Endothelial cell (in vitro differentiated cells): ENCODE measurements around the gene MRPL10. TPM values are rescaled to one million over a fixed set of nuclear protein-coding genes. Genes with fewer than 3 reads are reported as not detected.

Source experiments
- DNase-seq: peaks from one replicate; pipeline ENCODE4 v3.0.0; 2021; ENCODE audit warnings: low spot score
- H3K27ac Mint-ChIP-seq: one replicate; pipeline ENCODE4 v1.8.0; 2021; ENCODE audit warnings: mixed read lengths, inconsistent platforms; ENCODE audit not compliant: unreplicated experiment
- H3K27me3 Mint-ChIP-seq: one replicate; pipeline ENCODE4 v1.8.0; 2021; ENCODE audit warnings: mild to moderate bottlenecking, moderate library complexity, mixed read lengths, inconsistent platforms; ENCODE audit not compliant: unreplicated experiment
- H3K36me3 Mint-ChIP-seq: one replicate; pipeline ENCODE4 v1.8.0; 2021; ENCODE audit warnings: mild to moderate bottlenecking, low read depth, mixed read lengths, inconsistent platforms; ENCODE audit not compliant: unreplicated experiment
- H3K4me1 Mint-ChIP-seq: one replicate; pipeline ENCODE4 v1.8.0; 2021; ENCODE audit warnings: mild to moderate bottlenecking, mixed read lengths, inconsistent platforms; ENCODE audit not compliant: unreplicated experiment
- H3K4me3 Mint-ChIP-seq: one replicate; pipeline ENCODE4 v1.8.0; 2021; ENCODE audit warnings: mild to moderate bottlenecking, mixed read lengths, inconsistent platforms; ENCODE audit not compliant: unreplicated experiment
- H3K9me3 Mint-ChIP-seq: one replicate; pipeline ENCODE4 v1.8.0; 2021; ENCODE audit warnings: mixed read lengths, inconsistent platforms; ENCODE audit not compliant: unreplicated experiment
- CTCF ChIP-seq: fragments of 200-600 bp; sonication (generic); IDR thresholded peaks from one replicate; pipeline ENCODE4 v1.5.0; 2021; ENCODE audit warnings: antibody characterized with exemption; ENCODE audit not compliant: unreplicated experiment
- total RNA-seq: library from RNA; stranded (reverse); fragmentation: NEBNext Ultra II Directional; extraction: Animal tissue kit (Norgen Biotek cat#: 25700); gene quantifications from one replicate; pipeline ENCODE4 v1.2.1, GENCODE V29; 2021; ENCODE audit not compliant: unreplicated experiment

Gene MRPL10
- total RNA-seq, 1 donor from 2014 or later = 56.3 TPM

GRCh38 chr17:47806026-47806912 is 25.1 kb downstream of the MRPL10 start:
- peaks cover 9% of the 10 kb centered on the region for H3K27me3 Mint-ChIP-seq
- H3K4me3 Mint-ChIP-seq = no peak overlapping the region
- no peak overlapping the region for H3K27ac Mint-ChIP-seq
- no peak for TF ChIP-seq CTCF
- DNase-seq = no peak
- no peaks in the 10 kb centered on the region for H3K4me1 Mint-ChIP-seq
- peaks cover 36% of the 10 kb centered on the region for H3K36me3 Mint-ChIP-seq
- no peaks in the 10 kb centered on the region for H3K9me3 Mint-ChIP-seq

GRCh38 chr17:47804461-47804860 is 26.9 kb downstream of the MRPL10 start:
- Mint-ChIP-seq H3K27me3 (peaks cover 7% of the 10 kb centered on the region), H3K36me3 (peaks cover 25% of the 10 kb centered on the region), H3K4me1 (no peaks in the 10 kb centered on the region), H3K9me3 (no peaks in the 10 kb centered on the region), H3K27ac (no peak overlapping the region), H3K4me3 (no peak overlapping the region)
- TF ChIP-seq CTCF = no peak
- no peak for DNase-seq

GRCh38 chr17:47803751-47804150 is 27.6 kb downstream of the MRPL10 start:
- Mint-ChIP-seq H3K9me3 (no peaks in the 10 kb centered on the region), H3K27me3 (peaks cover 7% of the 10 kb centered on the region), H3K27ac (no peak overlapping the region), H3K4me1 (no peaks in the 10 kb centered on the region), H3K36me3 (peaks cover 21% of the 10 kb centered on the region), H3K4me3 (no peak overlapping the region)
- no peak for TF ChIP-seq CTCF
- no peak for DNase-seq

- no peaks in the 10 kb centered on the region for H3K9me3 Mint-ChIP-seq
- no peak for TF ChIP-seq CTCF
Measured at GRCh38 chr17:47803201-47803600, 28.1 kb downstream of the MRPL10 start.

GRCh38 chr17:47802341-47803022 is 28.9 kb downstream of the MRPL10 start:
- no peak overlapping the region for H3K27ac Mint-ChIP-seq
- H3K27me3 Mint-ChIP-seq = peaks cover 6% of the 10 kb centered on the region
- no peak for TF ChIP-seq CTCF
- H3K9me3 Mint-ChIP-seq = no peaks in the 10 kb centered on the region
- DNase-seq = peak; percentile 59
- no peak overlapping the region for H3K4me3 Mint-ChIP-seq
- H3K4me1 Mint-ChIP-seq = no peaks in the 10 kb centered on the region
- peaks cover 12% of the 10 kb centered on the region for H3K36me3 Mint-ChIP-seq

More at GRCh38 chr17:47803201-47803600, 28.1 kb downstream of the MRPL10 start:
- H3K4me1 Mint-ChIP-seq = no peaks in the 10 kb centered on the region
- no peak overlapping the region for H3K27ac Mint-ChIP-seq
- no peak overlapping the region for H3K4me3 Mint-ChIP-seq
- DNase-seq = no peak
- peaks cover 15% of the 10 kb centered on the region for H3K36me3 Mint-ChIP-seq
- peaks cover 7% of the 10 kb centered on the region for H3K27me3 Mint-ChIP-seq
